GM19043 (cell line): ENCODE data around the gene RALGPS1.

Source experiments
- ATAC-seq: cut with Tn5 transposase; IDR thresholded peaks from one replicate; pipeline ENCODE4 v1.9.1; 2021; ENCODE audit warnings: low read depth; ENCODE audit not compliant: unreplicated experiment

RALGPS1 gene

DNA sequence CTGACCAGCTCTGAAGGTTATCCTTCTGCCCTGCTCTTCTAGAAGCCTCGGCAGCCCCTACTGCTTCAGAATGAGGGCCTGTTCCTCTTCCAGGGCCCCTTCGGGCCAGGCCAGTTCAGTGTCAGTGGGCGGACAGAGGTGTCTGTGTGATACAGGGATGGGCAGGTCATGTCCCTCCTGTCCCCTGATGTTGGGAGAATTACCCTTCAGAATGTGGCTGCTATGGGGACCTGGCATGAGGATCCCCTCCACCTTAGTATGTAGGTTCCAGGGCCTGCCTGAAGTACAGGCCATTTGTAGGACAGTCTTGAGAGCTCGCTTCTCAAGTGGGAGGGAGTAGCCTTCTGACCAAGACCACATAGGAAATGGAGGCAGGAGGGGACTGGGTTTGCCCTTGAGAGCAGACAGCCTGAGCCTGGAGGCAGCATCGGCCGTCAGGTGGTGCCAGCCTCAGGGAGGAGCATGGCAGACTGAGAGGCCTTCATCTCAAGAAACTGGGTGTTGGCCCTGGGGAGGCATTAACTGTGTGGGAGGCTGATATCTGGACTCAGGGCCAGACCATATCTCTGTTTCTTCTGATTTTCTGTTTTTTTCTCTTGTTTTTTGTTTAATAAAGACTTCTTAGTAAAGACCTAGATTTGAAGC lies 175.9 kb downstream of the RALGPS1 start:
- ATAC-seq, result no peak

DNA sequence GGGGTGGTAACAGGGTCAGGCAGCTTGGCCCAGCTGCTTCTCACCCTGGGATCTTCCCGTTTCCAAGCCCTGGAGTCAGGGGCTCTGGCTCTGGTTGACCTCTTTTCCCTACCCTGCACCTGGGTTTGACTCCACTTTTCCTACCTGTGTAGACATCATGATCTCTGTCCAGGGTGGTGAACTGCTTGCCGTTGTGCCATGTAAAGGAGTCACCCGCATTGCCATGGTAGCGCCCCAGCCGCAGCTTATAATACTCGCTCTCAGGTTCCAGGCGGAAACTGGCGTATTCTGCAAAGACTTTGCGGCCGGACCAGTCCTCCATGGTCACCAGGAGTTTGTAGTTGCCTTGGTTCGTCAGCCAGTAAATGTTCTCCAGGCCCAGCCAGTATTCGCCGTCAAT lies 176.9 kb downstream of the RALGPS1 start:
- ATAC-seq, result no peak

GRCh38 chr9:127092041-127092608 lies 177.5 kb downstream of the RALGPS1 start:
- ATAC-seq, result no peak

GRCh38 chr9:127093319-127094020 lies 178.9 kb downstream of the RALGPS1 start:
- no peak for ATAC-seq

GRCh38 chr9:127095411-127095810 lies 180.8 kb downstream of the RALGPS1 start:
- ATAC-seq, result no peak

DNA sequence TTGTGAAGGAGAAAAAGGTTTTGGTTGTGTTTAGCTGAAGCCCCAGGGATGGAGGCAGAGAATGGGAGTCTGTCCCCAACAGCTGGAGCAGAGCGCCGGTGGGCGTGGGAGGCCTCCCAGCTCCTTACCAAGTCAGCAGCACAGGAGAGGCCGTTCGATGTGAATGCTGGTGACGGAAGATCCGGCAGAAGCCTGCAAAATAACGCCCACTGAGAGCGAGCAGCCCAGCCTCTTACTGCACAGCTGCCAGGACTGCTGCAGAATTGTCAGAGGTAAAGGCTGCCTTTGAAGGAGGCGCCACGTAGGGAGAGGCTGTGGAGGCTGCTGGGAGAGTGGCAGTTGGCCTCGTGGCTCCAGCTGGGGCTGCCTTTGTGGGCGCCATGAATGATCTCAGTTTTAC lies 181.6 kb downstream of the RALGPS1 start:
- ATAC-seq, result no peak

DNA sequence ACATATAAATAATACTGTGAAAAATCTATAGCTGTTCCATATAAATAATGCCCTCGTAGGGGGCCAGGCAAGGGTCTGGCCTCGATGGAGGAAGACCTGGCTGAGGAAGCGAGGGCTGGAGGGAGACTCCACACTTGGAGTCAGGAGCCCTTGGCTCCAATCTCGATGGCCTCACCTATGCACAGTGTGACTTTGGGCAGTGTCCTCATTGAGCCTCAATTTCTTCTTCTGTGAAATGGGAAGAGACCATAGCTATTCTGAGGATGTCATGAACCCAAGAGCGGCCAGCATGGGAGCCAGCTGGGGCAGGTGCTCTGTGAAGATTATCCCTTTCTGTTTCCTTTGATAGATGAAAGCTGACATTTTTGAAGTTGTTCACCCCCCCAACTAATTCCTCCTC lies 183.1 kb downstream of the RALGPS1 start:
- no peak for ATAC-seq

DNA sequence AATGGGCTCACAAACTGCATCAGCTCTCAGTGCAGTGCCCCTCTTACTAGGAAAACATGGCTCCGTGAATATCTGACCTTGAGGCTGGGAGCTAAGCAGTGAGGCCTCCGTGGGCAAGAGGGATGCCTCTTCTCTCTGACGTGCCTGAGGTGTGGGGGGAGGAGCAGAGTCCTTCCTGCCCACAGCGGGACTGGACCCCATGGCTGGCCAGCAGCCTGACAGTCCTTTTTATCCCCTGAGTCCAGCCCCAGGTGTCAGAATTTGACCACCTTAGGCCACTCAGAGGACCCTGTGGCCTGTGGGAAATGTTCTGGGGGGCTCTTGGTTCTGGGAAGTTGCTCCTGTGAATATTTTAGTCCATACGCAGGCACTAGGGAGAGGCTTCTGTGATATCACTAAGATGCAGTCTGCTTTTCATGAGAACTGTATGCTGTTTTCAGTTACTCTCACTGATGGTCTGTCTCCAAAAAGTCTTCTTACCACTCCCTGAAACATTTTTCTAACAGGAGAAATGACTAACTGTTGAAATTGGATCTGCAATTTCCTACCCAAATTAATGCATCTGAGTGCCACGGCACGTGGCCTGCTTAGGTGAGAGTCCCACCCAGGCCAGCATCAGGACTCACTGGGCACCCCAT lies 184.5 kb downstream of the RALGPS1 start:
- ATAC-seq, result no peak

DNA sequence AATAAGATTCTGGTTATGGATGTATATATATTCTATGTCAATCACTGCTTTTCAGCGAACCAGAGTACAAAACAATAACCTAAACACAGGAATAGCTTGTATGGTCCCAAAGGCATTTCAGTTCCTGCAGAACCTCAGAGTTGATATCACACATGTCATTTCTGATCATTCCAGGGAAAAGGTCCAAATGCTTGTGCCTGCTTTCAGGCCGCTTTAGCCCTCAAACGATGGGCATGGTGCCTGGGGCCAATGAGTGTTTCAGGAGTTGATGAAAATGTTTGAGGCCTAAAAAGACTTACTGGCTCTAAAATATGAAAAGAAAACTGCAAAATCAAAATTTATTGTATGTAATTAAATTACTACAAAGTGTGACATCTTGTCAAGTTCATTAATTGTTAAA lies 185.1 kb downstream of the RALGPS1 start:
- no peak for ATAC-seq

DNA sequence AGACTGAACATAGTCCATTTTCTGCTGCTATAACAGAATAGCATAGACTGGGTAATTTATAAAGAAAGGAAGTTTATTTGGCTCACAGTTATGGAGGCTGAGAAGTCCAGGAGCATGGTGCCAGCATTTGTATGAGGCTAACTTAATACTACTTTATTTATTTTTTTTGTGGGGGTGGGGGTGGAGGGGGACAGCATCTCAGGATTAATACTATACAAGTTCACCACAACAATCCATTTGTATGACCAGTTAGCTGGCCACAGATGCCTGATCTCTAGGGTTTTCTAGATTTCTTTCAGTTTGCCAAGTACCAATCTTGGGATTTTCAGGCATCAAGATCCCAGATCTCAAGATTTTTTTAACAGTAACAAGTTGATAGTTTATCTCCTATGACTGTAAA lies 187.6 kb downstream of the RALGPS1 start:
- no peak for ATAC-seq

GRCh38 chr9:127102788-127103187 lies 188.2 kb downstream of the RALGPS1 start:
- no peak for ATAC-seq

GRCh38 chr9:127104581-127105311 lies 190.2 kb downstream of the RALGPS1 start:
- ATAC-seq, result no peak

GRCh38 chr9:127105805-127106465 lies 191.4 kb downstream of the RALGPS1 start:
- ATAC-seq, result no peak

DNA sequence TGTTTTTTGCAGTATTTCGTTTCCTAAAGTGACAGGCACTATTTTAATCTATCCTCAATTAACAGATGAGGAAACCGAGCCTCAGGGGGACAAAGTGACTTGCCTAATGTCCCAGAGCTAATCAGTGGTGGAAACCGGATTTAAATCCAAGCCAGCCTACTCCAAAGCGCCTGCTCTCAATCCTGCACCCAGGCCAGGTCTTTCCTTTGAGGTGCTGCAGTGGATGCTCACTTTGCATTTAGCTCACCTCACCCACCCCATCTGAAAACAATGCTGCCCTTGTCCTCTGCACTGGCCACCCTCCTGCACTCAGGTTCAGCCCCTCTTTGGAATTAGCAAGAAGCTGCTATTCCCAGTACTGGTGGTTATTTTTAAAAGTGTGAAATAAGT lies 191.9 kb downstream of the RALGPS1 start:
- no peak for ATAC-seq

DNA sequence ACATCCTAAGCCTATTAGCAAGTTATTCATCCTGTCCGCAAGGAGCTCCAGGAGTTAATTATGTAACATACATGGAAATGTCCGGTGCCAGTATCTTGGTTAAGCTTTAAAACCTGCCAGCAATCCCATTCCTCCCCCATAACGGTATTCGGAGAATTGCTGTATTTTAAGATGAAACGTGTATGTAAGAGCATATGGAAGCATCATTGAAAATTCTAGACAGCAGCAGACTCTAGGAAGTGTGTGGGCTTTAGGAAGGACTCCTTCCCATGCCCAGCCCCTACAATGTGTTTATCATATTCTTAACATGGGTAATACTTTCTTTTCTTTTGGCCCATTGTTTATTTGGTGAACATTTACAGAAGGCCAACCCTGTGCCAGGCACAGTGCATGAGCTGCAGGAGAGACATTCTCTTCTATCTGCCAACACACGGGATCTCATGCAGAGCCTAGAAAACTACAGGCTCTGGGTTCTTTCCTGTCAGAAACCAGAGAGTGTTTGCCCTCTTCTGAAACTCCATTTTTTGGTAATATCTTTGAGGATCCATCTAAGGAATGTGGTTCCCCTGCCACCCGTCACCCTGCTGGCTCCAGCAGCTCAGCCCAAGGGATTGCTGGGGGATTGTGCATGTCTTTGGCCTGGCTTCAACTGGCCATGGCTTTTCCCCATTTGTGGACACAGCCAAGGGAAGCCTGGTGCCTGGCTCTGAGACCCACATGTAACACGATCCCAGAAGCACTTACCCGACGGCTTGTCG lies 192.8 kb downstream of the RALGPS1 start:
- ATAC-seq, result no peak

- ATAC-seq, result no peak
These were observed 193.6 kb downstream of the RALGPS1 start for GRCh38 chr9:127107929-127108876.

DNA sequence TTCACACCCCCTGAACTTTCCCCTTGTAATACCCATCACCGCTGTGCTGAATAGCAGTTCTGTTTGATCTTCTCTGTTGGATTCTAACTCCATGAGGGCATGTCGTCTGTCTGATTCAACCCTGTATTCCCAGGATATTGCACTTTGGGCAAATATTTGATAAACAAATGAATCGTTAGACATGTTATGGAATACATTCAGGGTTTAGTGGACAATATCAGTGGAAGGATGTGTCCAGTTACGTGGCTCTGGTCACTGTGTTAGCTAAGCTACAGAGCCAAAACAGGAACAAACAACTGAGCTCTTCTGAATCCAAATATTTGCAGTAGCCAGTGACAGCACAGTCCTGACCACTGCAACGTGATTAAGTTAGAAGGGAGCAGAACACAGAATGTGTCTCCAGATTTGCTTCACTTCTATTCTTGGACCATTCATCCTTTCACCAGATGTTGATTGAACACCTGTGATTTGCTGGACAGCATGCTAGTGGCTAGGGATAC lies 194.7 kb downstream of the RALGPS1 start:
- ATAC-seq, result no peak

- no peak for ATAC-seq
These were observed 197.5 kb downstream of the RALGPS1 start for GRCh38 chr9:127112056-127112455.
